GM12878 (cell line): ENCODE measurements around the gene EXOC7. TPM values are rescaled to one million over a fixed set of nuclear protein-coding genes. Genes with fewer than 3 reads are reported as not detected.

Experiments
- ATAC-seq: fragments of 200-7000 bp; cut with Tn5 transposase; 3 replicates; pipeline ENCODE4 v1.9.1; 2020; ENCODE audit warnings: mild to moderate bottlenecking, moderate library complexity
- BruUV-seq: library from RNA; stranded (reverse); fragments of 400-500 nt; replicated peaks from 2 replicates; lab custom pipeline; 2021; lab: Mats Ljungman, UMichigan
- CTCF ChIA-PET: fragments of 300-600 bp; sonication (Branson Sonifier 250); formaldehyde crosslinking; extraction: SDS; loops from one replicate; lab custom pipeline; 2021; ENCODE audit warnings: inconsistent platforms; lab: Yijun Ruan, JAX
- POLR2A ChIA-PET: fragments of 350-600 bp; formaldehyde crosslinking; extraction: SDS; loops from one replicate; lab custom pipeline; 2021; ENCODE audit warnings: inconsistent platforms; lab: Charles Lee
- RAD21 ChIA-PET: fragments of 300-600 bp; sonication (Branson Sonifier 250); formaldehyde crosslinking; loops from one replicate; lab custom pipeline; 2023; ENCODE audit warnings: antibody characterized with exemption; ENCODE audit not compliant: unreplicated experiment; lab: Charles Lee
- SMC1A ChIA-PET: fragments of 300-600 bp; sonication (Branson Sonifier 250); formaldehyde crosslinking; loops from one replicate; lab custom pipeline; 2023; ENCODE audit not compliant: unreplicated experiment, uncharacterized antibody; lab: Charles Lee
- DNase-seq: peaks from one replicate; pipeline ENCODE4 v3.0.0-alpha.2; 2011; ENCODE audit warnings: low read depth, low spot score
- FAIRE-seq: peaks from 3 replicates; lab custom pipeline; 2011; peaks lifted over from hg19 to GRCh38; lab: Jason Lieb, UNC
- H2AFZ ChIP-seq: 2 replicates; pipeline ENCODE4 v1.6.0; 2011; ENCODE audit warnings: low read depth, low read length, control low read depth; ENCODE audit not compliant: control insufficient read depth
- H3K27ac ChIP-seq: 2 replicates; pipeline ENCODE4 v1.5.1; 2011; ENCODE audit warnings: control low read depth; ENCODE audit not compliant: control insufficient read depth, insufficient read depth
- H3K27me3 ChIP-seq, 2 experiments: replicated peaks in 1 of 2; 2 replicates each; pipeline versions ENCODE4 v1.6.0 to v1.6.1; 2011; ENCODE audit warnings: low read length in 1 of 2; ENCODE audit not compliant: control insufficient read depth in 2 of 2, insufficient read depth in 2 of 2
- H3K36me3 ChIP-seq, 2 experiments: 2 replicates each; pipeline ENCODE4 v1.5.1; 2011; ENCODE audit warnings: low read length in 1 of 2; ENCODE audit not compliant: control insufficient read depth in 2 of 2, insufficient read depth in 2 of 2
- H3K4me1 ChIP-seq: 2 replicates; pipeline ENCODE4 v1.6.1; 2011; ENCODE audit warnings: mild to moderate bottlenecking, low read length, moderate library complexity, mixed read lengths; ENCODE audit not compliant: control insufficient read depth, insufficient read depth
- H3K4me2 ChIP-seq: 2 replicates; pipeline ENCODE4 v1.6.0; 2011; ENCODE audit warnings: control low read depth; ENCODE audit not compliant: control insufficient read depth, insufficient read depth
- H3K4me3 ChIP-seq: fragments of 200-600 bp; sonication (generic); 2 replicates; pipeline ENCODE4 v1.5.1; 2016
- H3K79me2 ChIP-seq: 2 replicates; pipeline ENCODE4 v1.6.0; 2011; ENCODE audit warnings: low read length; ENCODE audit not compliant: control insufficient read depth, insufficient read depth
- H3K9ac ChIP-seq: 2 replicates; pipeline ENCODE4 v1.8.0; 2011; ENCODE audit warnings: low read length, control low read depth, mixed read lengths; ENCODE audit not compliant: control insufficient read depth, insufficient read depth
- H3K9me3 ChIP-seq: replicated peaks from 3 replicates; pipeline ENCODE4 v1.5.1; 2011; ENCODE audit warnings: mild to moderate bottlenecking, low read length; ENCODE audit not compliant: control insufficient read depth, insufficient read depth
- H4K20me1 ChIP-seq: 2 replicates; pipeline ENCODE4 v1.6.0; 2011; ENCODE audit not compliant: control insufficient read depth, insufficient read depth
- ATF2 ChIP-seq: IDR thresholded peaks from 2 replicates; pipeline ENCODE4 v1.6.1; 2012; ENCODE audit warnings: low read length, inconsistent platforms
- BHLHE40 ChIP-seq, 2 experiments: fragments of 450-650 bp in 1 of 2; IDR thresholded peaks; 2 replicates each; pipeline ENCODE4 v1.6.1; 2011 to 2017; ENCODE audit warnings: low read depth in 2 of 2, borderline replicate concordance in 1 of 2, improper control_type of control experiment in 1 of 2, low read length in 1 of 2, mild to moderate bottlenecking in 1 of 2
- CEBPZ ChIP-seq: fragments of 150-350 bp; IDR thresholded peaks from 2 replicates; pipeline ENCODE4 v1.6.1; 2016; ENCODE audit warnings: low read depth, low read length
- SMC3 ChIP-seq: IDR thresholded peaks from 2 replicates; pipeline ENCODE4 v1.6.1; 2011; ENCODE audit warnings: low read length, improper control_type of control experiment, borderline replicate concordance
- YY1 ChIP-seq: IDR thresholded peaks from 2 replicates; pipeline ENCODE4 v1.6.1; 2011; ENCODE audit warnings: low read depth, mild to moderate bottlenecking, low read length
- WGBS: methylation state at CpG from one replicate; pipeline ENCODE4 v1.1.6; 2016; ENCODE audit warnings: low lambda C conversion rate; ENCODE audit not compliant: insufficient replicate concordance, insufficient coverage; ENCODE audit errors: missing lambda C conversion rate; 5-methylcytosine and 5-hydroxymethylcytosine counted together
- in situ Hi-C: fragments of 300-500 bp; cut with MboI; formaldehyde crosslinking; loops from 9 replicates; pipeline ENCODE4 v1.14.3; 2018; ENCODE audit warnings: mixed read lengths
- intact Hi-C: fragments of 100-400 bp; cut with micrococcal nuclease; formaldehyde crosslinking; loops from one replicate; pipeline ENCODE4 v1.14.2; 2022; ENCODE audit not compliant: unreplicated experiment
- polyA plus RNA-seq, 11 experiments: library from polyadenylated mRNA; depleted of rRNA in 4 of 11; unstranded in 6 of 11; stranded (reverse) in 5 of 11; fragments of >200 nt; fragmentation: Nextera tagmentation in 4 of 11; fragmentation: Illumina TruSeq in 1 of 11; extraction: Ambion mirVana in 4 of 11; extraction: Trizol in 1 of 11; gene quantifications; 1 replicate in 1 of 11; 2 replicates in 10 of 11; pipeline versions ENCODE4 v1.2.1 to v1.2.3, GENCODE V29; 2011 to 2016; ENCODE audit warnings: inconsistent platforms in 2 of 11, missing spikeins in 2 of 11, low read depth in 1 of 11
- total RNA-seq, 4 experiments: library from RNA; depleted of rRNA in 3 of 4; stranded (reverse); fragments of >200 nt in 3 of 4; fragmentation: Illumina TruSeq in 1 of 4; extraction: Trizol in 1 of 4; gene quantifications; 2 replicates each; pipeline versions ENCODE4 v1.2.1 to v1.2.3, GENCODE V29; 2013 to 2021
- TF ChIP-seq, protein P1 (sequence below), 3 experiments: IDR thresholded peaks in 2 of 3; conservative IDR thresholded peaks in 1 of 3; 2 replicates each; pipeline ENCODE4 v1.5.1; 2011; ENCODE audit warnings: low read depth in 3 of 3, low read length in 3 of 3, mild to moderate bottlenecking in 3 of 3, control low read depth in 2 of 3, moderate library complexity in 2 of 3, inconsistent platforms in 1 of 3, mixed read lengths in 1 of 3; ENCODE audit not compliant: control insufficient read depth in 2 of 3, insufficient read depth in 1 of 3; ENCODE audit errors: extremely low read depth in 1 of 3

EXOC7 gene
- total and polyA plus RNA-seq, 10 of the 15 experiments (the other 5 are each of a cell fraction or from before 2014, with no cell fraction given) = 18.8 to 71.3 (median 48.2) TPM

GRCh38 chr17:76139801-76140660 lies 36.4 kb upstream of the EXOC7 start:
- CTCF ChIA-PET = interaction anchor here (0.8 to 1.1 kb wide), 2 partner anchors 16 to 39 kb away, joined by 3 read pairs; no protein-coding TSS in a partner anchor
- no peaks in the 10 kb centered on the region for H3K9me3 ChIP-seq
- 22% methylated on average over 67 of the region's 78 CpGs for WGBS
- TF ChIP-seq ATF2 (no peak), SMC3 (peak; percentile 4; the same call in 1 of the 2 replicates), BHLHE40 (IDR thresholded peaks at IDR 0.05; ENCODE audit: borderline replicate concordance in 1 of 2, low read depth in 2 of 2, low read length in 1 of 2) (peak in 1 of 2 experiments; percentile 45; a peak in 2 of 4 replicates), CEBPZ (no peak), YY1 (0 out of 2 replicates have a peak, but pooled peaks have one; percentile 28)
- TF ChIP-seq, protein P1, sequence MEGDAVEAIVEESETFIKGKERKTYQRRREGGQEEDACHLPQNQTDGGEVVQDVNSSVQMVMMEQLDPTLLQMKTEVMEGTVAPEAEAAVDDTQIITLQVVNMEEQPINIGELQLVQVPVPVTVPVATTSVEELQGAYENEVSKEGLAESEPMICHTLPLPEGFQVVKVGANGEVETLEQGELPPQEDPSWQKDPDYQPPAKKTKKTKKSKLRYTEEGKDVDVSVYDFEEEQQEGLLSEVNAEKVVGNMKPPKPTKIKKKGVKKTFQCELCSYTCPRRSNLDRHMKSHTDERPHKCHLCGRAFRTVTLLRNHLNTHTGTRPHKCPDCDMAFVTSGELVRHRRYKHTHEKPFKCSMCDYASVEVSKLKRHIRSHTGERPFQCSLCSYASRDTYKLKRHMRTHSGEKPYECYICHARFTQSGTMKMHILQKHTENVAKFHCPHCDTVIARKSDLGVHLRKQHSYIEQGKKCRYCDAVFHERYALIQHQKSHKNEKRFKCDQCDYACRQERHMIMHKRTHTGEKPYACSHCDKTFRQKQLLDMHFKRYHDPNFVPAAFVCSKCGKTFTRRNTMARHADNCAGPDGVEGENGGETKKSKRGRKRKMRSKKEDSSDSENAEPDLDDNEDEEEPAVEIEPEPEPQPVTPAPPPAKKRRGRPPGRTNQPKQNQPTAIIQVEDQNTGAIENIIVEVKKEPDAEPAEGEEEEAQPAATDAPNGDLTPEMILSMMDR (IDR thresholded peaks at IDR 0.05 in 2 of 3, conservative IDR thresholded peaks at IDR 0.05 in 1 of 3; ENCODE audit: control insufficient read depth in 2 of 3, extremely low read depth in 1 of 3, insufficient read depth in 1 of 3, low read depth in 3 of 3, low read length in 3 of 3) = peak in 2 of 3 experiments; percentile 4 to 9; a peak in 1 of 6 replicates
- TF ChIP-seq, all 136 proteins: peak for 4
- Histone ChIP-seq H3K4me2 (peak overlapping the region; percentile 64), H3K79me2 (no peaks in the 10 kb centered on the region), H2AFZ (no peak overlapping the region; the same call in 1 of the 2 replicates), H3K4me3 (peak overlapping the region; percentile 12; the same call in 1 of the 2 replicates), H4K20me1 (no peaks in the 10 kb centered on the region), H3K27ac (no peak overlapping the region), H3K9ac (no peak overlapping the region), H3K27me3 (peaks cover 5 to 11% of the 10 kb centered on the region in 2 experiments), H3K36me3 (no peaks in the 10 kb centered on the region), H3K4me1 (peaks cover 20% of the 10 kb centered on the region)
- in situ Hi-C loops = no loop called here
- ATAC-seq (peak; percentile 24; the same call in 2 of the 3 replicates), DNase-seq (no peak), FAIRE-seq (no peak)
- ChIA-PET SMC1A (interaction anchor here (0.6 to 0.8 kb wide), 2 partner anchors 39 to 139 kb away, joined by 3 read pairs; no protein-coding TSS in a partner anchor), RAD21 (interaction anchor here (0.8 kb wide), 1 partner anchor 129 kb away, joined by 3 read pairs; no protein-coding TSS in a partner anchor), POLR2A (no interaction called here)
- intact Hi-C loops = no loop called here
- no TSS peak for BruUV-seq
